Bronchus fibroblast of lung (primary cell): ENCODE measurements around the gene DENND11. TPM values are rescaled to one million over a fixed set of nuclear protein-coding genes. Genes with fewer than 3 reads are reported as not detected.

Source experiments
- total RNA-seq: library from RNA; depleted of rRNA; stranded (reverse); fragments of >200 nt; gene quantifications from 2 replicates; pipeline ENCODE4 v1.2.3, GENCODE V29; 2015

Gene DENND11
- total RNA-seq: 1.7 and 1.9 TPM in 2 replicates

GRCh38 chr7:141702047-141702567 is at the start of gene DENND11:
Gene DENND11 (minus strand): TSS chr7:141702166. CDS start chr7:141702153, 13 bp downstream.

GRCh38 chr7:141737836-141738591 is 36.0 kb upstream of the DENND11 start, which contains the start of gene SSBP1:
Gene SSBP1 (plus strand): TSS chr7:141738358. CDS start chr7:141739167, 809 bp downstream.

DNA sequence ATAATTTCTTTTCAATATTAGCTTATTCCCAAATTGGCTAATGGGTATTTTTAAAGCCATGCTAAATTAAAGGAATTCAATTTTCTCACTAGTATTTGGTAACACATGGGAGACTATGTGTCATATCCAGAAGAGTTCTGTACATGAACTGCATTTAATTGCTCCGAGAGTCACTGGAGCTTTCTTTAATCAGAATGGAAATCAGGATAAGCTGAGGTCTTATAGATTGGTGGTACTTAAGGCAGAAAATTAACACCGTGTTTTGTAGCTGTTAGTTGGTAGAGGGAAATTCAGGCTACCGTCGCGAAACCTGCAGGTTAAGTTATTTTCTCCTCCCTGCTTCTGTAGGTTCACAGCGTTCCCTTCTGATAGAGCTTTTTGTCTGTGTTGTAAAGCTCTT is 6.4 kb upstream of the DENND11 start, which contains the start of gene WEE2:
TSS of gene WEE2 (plus strand) at position 3 of the 400 bp plus-strand sequence. CDS start 406 bp downstream, outside the sequence.

Other genes with a start within 250 kb of the DENND11 start
- 28.1 and 28.7 TPM in 2 replicates for gene AGK, start 150.8 kb downstream of the DENND11 start, total RNA-seq
- gene WEE2, start 6.2 kb upstream of the DENND11 start, total RNA-seq: not detected in 2 replicates
- 226 and 265 TPM in 2 replicates for gene SSBP1, start 36.2 kb upstream of the DENND11 start, total RNA-seq
- gene TAS2R3, start 61.9 kb upstream of the DENND11 start, total RNA-seq: not detected in 2 replicates
- under 0.01 TPM in 1 of 2 replicates, not detected in the other for gene TAS2R4, start 74.5 kb upstream of the DENND11 start, total RNA-seq
- gene TAS2R5, start 88.1 kb upstream of the DENND11 start, total RNA-seq: not detected in 2 replicates
- gene PRSS37, start 139.3 kb upstream of the DENND11 start, total RNA-seq: not detected in 2 replicates
- not detected in 2 replicates for gene OR9A4, start 214.2 kb upstream of the DENND11 start, total RNA-seq
- gene CLEC5A, start 244.8 kb upstream of the DENND11 start, total RNA-seq: not detected in 2 replicates